SK-N-MC (cell line): ENCODE results near the gene MAP3K7.

Experiments
- DNase-seq: peaks from one replicate; pipeline ENCODE4 v3.0.0-alpha.2; 2011; ENCODE audit warnings: low read depth, low spot score
- H3K27ac ChIP-seq: fragments of 200-600 bp; sonication (generic); 2 replicates; pipeline ENCODE4 v1.5.1; 2016; ENCODE audit warnings: mixed run types
- H3K36me3 ChIP-seq: fragments of 200-600 bp; sonication (generic); 2 replicates; pipeline ENCODE4 v1.6.1; 2017; ENCODE audit warnings: antibody characterized with exemption, low read length, mixed read lengths; ENCODE audit not compliant: insufficient read depth
- H3K4me3 ChIP-seq: fragments of 200-600 bp; sonication (generic); 2 replicates; pipeline ENCODE4 v1.5.1; 2016
- H3K9ac ChIP-seq: fragments of 200-600 bp; sonication (generic); 2 replicates; pipeline ENCODE4 v1.8.0; 2017; ENCODE audit warnings: mixed run types, mixed read lengths; ENCODE audit not compliant: insufficient read length
- H3K9me3 ChIP-seq: fragments of 200-600 bp; sonication (generic); 2 replicates; pipeline ENCODE4 v1.6.1; 2017; ENCODE audit warnings: low read depth, mild to moderate bottlenecking, antibody characterized with exemption, low read length, moderate library complexity, mixed read lengths
- EZH2 ChIP-seq: fragments of 200-600 bp; sonication (generic); IDR thresholded peaks from one replicate; pipeline ENCODE4 v1.6.1; 2017; ENCODE audit warnings: antibody characterized with exemption
- FOXP2 ChIP-seq: optimal IDR thresholded peaks from 2 replicates; pipeline ENCODE3; 2011; ENCODE audit warnings: mild to moderate bottlenecking, moderate library complexity; ENCODE audit not compliant: insufficient read depth; ENCODE audit errors: extremely low read length, control extremely low read depth
- POLR2AphosphoS5 ChIP-seq: IDR thresholded peaks from 2 replicates; pipeline ENCODE4 v1.6.1; 2012; ENCODE audit warnings: mild to moderate bottlenecking, low read depth, low read length, borderline replicate concordance

The MAP3K7 gene

GRCh38 chr6:90559931-90560330 lies 26.9 kb downstream of the MAP3K7 start:
- no peak for DNase-seq
- no peak overlapping the region for H3K27ac ChIP-seq
- H3K4me3 ChIP-seq = no peak overlapping the region
- H3K9me3 ChIP-seq = no peaks in the 10 kb centered on the region
- no peak overlapping the region for H3K9ac ChIP-seq
- TF ChIP-seq EZH2 (no peak), POLR2AphosphoS5 (no peak), FOXP2 (no peak)
- peaks cover 40% of the 10 kb centered on the region for H3K36me3 ChIP-seq

- peaks cover 56% of the 10 kb centered on the region for H3K36me3 ChIP-seq
- H3K9me3 ChIP-seq = no peaks in the 10 kb centered on the region
- H3K9ac ChIP-seq = no peak overlapping the region
- no peak overlapping the region for H3K4me3 ChIP-seq
- DNase-seq = no peak
- no peak overlapping the region for H3K27ac ChIP-seq
- TF ChIP-seq POLR2AphosphoS5 = no peak
- TF ChIP-seq FOXP2 = no peak
- no peak for TF ChIP-seq EZH2
These were observed 29.9 kb downstream of the MAP3K7 start for GRCh38 chr6:90557006-90557405.

- H3K9me3 ChIP-seq = no peaks in the 10 kb centered on the region
- no peak overlapping the region for H3K9ac ChIP-seq
- no peak for TF ChIP-seq FOXP2
- no peak for TF ChIP-seq EZH2
- TF ChIP-seq POLR2AphosphoS5 = no peak
- peaks cover 66% of the 10 kb centered on the region for H3K36me3 ChIP-seq
- no peak overlapping the region for H3K4me3 ChIP-seq
- no peak overlapping the region for H3K27ac ChIP-seq
- DNase-seq = no peak
These were observed 38.9 kb downstream of the MAP3K7 start for GRCh38 chr6:90547991-90548390.

GRCh38 chr6:90547079-90547478 lies 39.8 kb downstream of the MAP3K7 start:
- H3K36me3 ChIP-seq = peaks cover 62% of the 10 kb centered on the region
- no peak for DNase-seq
- no peak overlapping the region for H3K9ac ChIP-seq
- no peaks in the 10 kb centered on the region for H3K9me3 ChIP-seq
- TF ChIP-seq FOXP2 = no peak
- no peak for TF ChIP-seq POLR2AphosphoS5
- no peak for TF ChIP-seq EZH2
- no peak overlapping the region for H3K4me3 ChIP-seq
- no peak overlapping the region for H3K27ac ChIP-seq

GRCh38 chr6:90545448-90545847 lies 41.4 kb downstream of the MAP3K7 start:
- H3K36me3 ChIP-seq = peaks cover 63% of the 10 kb centered on the region
- no peak overlapping the region for H3K9ac ChIP-seq
- no peaks in the 10 kb centered on the region for H3K9me3 ChIP-seq
- no peak overlapping the region for H3K27ac ChIP-seq
- no peak for DNase-seq
- H3K4me3 ChIP-seq = no peak overlapping the region
- TF ChIP-seq FOXP2 (no peak), POLR2AphosphoS5 (no peak), EZH2 (no peak)

- TF ChIP-seq POLR2AphosphoS5 = no peak
- no peak for TF ChIP-seq FOXP2
- TF ChIP-seq EZH2 = no peak
These were observed 42.1 kb downstream of the MAP3K7 start for GRCh38 chr6:90544741-90545140.

GRCh38 chr6:90544081-90544480 lies 42.8 kb downstream of the MAP3K7 start:
- DNase-seq = no peak
- H3K4me3 ChIP-seq = no peak overlapping the region
- H3K9me3 ChIP-seq = no peaks in the 10 kb centered on the region
- no peak overlapping the region for H3K9ac ChIP-seq
- no peak for TF ChIP-seq EZH2
- H3K36me3 ChIP-seq = peaks cover 58% of the 10 kb centered on the region
- no peak overlapping the region for H3K27ac ChIP-seq

More at GRCh38 chr6:90544741-90545140, 42.1 kb downstream of the MAP3K7 start:
- no peak overlapping the region for H3K27ac ChIP-seq
- H3K36me3 ChIP-seq = peaks cover 62% of the 10 kb centered on the region
- no peak overlapping the region for H3K9ac ChIP-seq
- no peak for DNase-seq
- H3K9me3 ChIP-seq = no peaks in the 10 kb centered on the region
- H3K4me3 ChIP-seq = no peak overlapping the region

GRCh38 chr6:90541221-90541620 lies 45.7 kb downstream of the MAP3K7 start:
- peaks cover 38% of the 10 kb centered on the region for H3K36me3 ChIP-seq
- no peaks in the 10 kb centered on the region for H3K9me3 ChIP-seq
- no peak overlapping the region for H3K4me3 ChIP-seq
- no peak for DNase-seq
- no peak overlapping the region for H3K27ac ChIP-seq
- TF ChIP-seq EZH2 (no peak), POLR2AphosphoS5 (no peak), FOXP2 (no peak)
- no peak overlapping the region for H3K9ac ChIP-seq

- TF ChIP-seq EZH2 (no peak), FOXP2 (no peak)
- DNase-seq = no peak
- H3K4me3 ChIP-seq = 0 out of 2 replicates have a peak overlapping the region, but pooled peaks have one; percentile 15
- H3K9me3 ChIP-seq = no peaks in the 10 kb centered on the region
- H3K9ac ChIP-seq = no peak overlapping the region
- H3K27ac ChIP-seq = peak overlapping the region; percentile 47; the same call in 1 of the 2 replicates
- H3K36me3 ChIP-seq = peaks cover 26% of the 10 kb centered on the region
These were observed 48.4 kb downstream of the MAP3K7 start for GRCh38 chr6:90538278-90539046.
